ENCODE measurements around the gene VTA1.

DNA sequence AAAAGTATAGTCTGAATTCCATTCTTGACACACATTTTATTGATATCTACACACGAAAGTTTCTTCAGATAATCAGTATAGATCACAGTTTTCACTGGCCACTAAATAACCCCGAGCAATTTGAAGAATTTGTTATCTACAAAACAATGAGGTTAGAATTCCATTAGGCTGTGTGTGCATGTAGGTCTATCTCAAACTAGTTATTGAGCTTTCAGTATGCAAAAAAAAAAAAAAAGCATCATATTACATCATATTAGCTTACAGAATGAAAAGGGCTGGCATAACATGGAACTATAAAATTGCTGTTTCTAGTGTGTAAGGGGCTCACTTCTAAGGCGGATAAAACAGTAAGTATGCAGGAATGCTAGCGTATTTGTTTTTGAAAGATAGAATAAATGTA is 95.2 kb downstream of the VTA1 start:
- TF ChIP-seq, protein P1, sequence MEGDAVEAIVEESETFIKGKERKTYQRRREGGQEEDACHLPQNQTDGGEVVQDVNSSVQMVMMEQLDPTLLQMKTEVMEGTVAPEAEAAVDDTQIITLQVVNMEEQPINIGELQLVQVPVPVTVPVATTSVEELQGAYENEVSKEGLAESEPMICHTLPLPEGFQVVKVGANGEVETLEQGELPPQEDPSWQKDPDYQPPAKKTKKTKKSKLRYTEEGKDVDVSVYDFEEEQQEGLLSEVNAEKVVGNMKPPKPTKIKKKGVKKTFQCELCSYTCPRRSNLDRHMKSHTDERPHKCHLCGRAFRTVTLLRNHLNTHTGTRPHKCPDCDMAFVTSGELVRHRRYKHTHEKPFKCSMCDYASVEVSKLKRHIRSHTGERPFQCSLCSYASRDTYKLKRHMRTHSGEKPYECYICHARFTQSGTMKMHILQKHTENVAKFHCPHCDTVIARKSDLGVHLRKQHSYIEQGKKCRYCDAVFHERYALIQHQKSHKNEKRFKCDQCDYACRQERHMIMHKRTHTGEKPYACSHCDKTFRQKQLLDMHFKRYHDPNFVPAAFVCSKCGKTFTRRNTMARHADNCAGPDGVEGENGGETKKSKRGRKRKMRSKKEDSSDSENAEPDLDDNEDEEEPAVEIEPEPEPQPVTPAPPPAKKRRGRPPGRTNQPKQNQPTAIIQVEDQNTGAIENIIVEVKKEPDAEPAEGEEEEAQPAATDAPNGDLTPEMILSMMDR (IDR thresholded peaks at IDR 0.05): no peak
- no peak for TF ChIP-seq POLR2A (IDR thresholded peaks at IDR 0.05)

Data from lower leg skin (tissue), 3 donors.